Measurements from ENCODE around the gene TRPC4.

DNA sequence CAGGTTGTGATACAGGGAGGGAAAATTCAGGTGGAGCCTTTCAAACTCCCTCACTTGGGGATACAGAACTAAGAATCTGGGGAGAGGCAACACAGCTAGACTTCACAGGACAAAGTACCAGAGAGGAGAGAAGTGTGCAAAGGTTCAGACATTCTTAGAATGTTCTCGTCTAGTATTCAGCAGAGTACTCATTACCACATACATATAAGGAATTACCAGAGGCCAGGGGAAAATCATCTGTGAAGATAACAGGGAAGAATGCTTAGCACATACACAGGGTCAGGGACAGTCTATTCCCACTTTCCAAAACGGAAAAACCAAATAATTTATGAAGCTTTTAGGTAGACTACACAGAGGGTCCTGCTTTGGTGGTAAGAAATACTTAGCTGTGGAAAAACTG, 58.1 kb downstream of the TRPC4 start:
- TF ChIP-seq, protein P1, sequence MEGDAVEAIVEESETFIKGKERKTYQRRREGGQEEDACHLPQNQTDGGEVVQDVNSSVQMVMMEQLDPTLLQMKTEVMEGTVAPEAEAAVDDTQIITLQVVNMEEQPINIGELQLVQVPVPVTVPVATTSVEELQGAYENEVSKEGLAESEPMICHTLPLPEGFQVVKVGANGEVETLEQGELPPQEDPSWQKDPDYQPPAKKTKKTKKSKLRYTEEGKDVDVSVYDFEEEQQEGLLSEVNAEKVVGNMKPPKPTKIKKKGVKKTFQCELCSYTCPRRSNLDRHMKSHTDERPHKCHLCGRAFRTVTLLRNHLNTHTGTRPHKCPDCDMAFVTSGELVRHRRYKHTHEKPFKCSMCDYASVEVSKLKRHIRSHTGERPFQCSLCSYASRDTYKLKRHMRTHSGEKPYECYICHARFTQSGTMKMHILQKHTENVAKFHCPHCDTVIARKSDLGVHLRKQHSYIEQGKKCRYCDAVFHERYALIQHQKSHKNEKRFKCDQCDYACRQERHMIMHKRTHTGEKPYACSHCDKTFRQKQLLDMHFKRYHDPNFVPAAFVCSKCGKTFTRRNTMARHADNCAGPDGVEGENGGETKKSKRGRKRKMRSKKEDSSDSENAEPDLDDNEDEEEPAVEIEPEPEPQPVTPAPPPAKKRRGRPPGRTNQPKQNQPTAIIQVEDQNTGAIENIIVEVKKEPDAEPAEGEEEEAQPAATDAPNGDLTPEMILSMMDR (IDR thresholded peaks at IDR 0.05; ENCODE audit: low read length): no peak
- no peak for TF ChIP-seq EZH2 (optimal IDR thresholded peaks at IDR 0.05; ENCODE audit: low read depth, low read length)

Measured in MM.1S (cell line).